BLaER1 (cell line): ENCODE data around the gene DNAI1.
"Not testable (repeated sequence)": the region's sequence is repeated elsewhere in the genome, so short reads cannot be mapped to it uniquely, and the experiment has no call there.

ENCODE experiments used
- H3K27ac ChIP-seq: shearing (Covaris generic); formaldehyde crosslinking; 2 replicates; pipeline ENCODE4 v1.8.1; 2022
- H3K27me3 ChIP-seq: shearing (Covaris generic); formaldehyde crosslinking; 2 replicates; pipeline ENCODE4 v1.8.1; 2022
- H3K36me3 ChIP-seq: shearing (Covaris generic); formaldehyde crosslinking; 2 replicates; pipeline ENCODE4 v1.8.1; 2022
- H3K4me1 ChIP-seq: shearing (Covaris generic); formaldehyde crosslinking; 2 replicates; pipeline ENCODE4 v1.8.1; 2022
- H3K4me2 ChIP-seq: shearing (Covaris generic); formaldehyde crosslinking; 2 replicates; pipeline ENCODE4 v1.8.1; 2022
- H3K4me3 ChIP-seq: shearing (Covaris generic); formaldehyde crosslinking; 2 replicates; pipeline ENCODE4 v1.8.1; 2022
- H3K9ac ChIP-seq: shearing (Covaris generic); formaldehyde crosslinking; 2 replicates; pipeline ENCODE4 v1.8.1; 2022
- H3K9me3 ChIP-seq: shearing (Covaris generic); formaldehyde crosslinking; 2 replicates; pipeline ENCODE4 v1.8.1; 2022
- H4K20me1 ChIP-seq: shearing (Covaris generic); formaldehyde crosslinking; 2 replicates; pipeline ENCODE4 v1.8.1; 2022
- Cebpa-rat ChIP-seq: shearing (Covaris generic); IDR thresholded peaks from 2 replicates; pipeline ENCODE4 v1.8.1; 2022

The DNAI1 gene

DNA sequence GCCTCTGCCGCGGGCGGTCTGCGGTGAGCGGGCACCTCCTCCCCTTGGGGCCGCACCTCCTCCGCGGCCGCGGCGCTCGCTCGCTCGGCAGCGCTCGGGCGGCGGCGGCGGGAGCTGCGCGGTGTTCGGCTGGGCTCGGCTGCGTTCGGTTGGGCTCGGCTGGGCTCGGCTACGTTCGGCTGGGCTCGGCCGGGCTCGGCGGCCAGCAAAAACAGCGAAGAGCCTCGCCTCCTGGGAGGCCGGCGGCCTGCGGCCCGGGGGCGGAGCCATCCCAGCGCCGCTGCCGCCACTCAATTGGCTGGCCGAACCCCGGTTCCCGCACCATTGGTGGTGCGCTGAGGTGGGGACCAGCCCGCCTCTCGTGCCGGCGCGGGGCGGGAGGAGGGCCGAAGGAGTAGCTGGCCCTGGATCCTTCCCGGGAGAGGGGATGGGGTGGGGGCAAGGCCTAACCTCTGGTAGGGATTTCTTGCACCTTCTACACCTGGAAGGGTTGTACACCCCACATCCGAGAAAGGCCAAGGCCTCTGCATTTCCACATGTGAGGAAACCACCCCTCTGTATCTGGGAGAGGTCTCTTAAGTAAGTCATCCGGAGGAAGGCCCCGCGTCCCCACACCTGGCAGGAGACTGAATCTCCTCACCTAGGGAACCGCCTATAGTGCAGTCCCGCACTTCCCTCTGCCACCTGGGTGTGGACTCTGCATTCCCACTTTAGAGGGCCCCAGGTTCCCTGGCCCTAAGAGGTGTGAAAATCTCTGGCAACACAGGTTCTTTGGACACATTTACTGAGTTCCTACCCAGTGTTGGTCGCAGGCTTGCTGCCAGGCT lies 64.6 kb downstream of the DNAI1 start, which contains the start of gene ENHO:
Gene ENHO (minus strand): TSS at position 20 of the 827 bp plus-strand sequence. CDS start 1,295 bp downstream, outside the sequence.
- Histone ChIP-seq H3K4me1 (peaks cover 42% of the 10 kb centered on the region), H3K36me3 (no peaks in the 10 kb centered on the region), H3K27me3 (peaks cover 12% of the 10 kb centered on the region; the same call in 1 of the 2 replicates), H3K9ac (peak within 1 kb of the TSS; percentile 29; the same call in 1 of the 2 replicates), H3K4me2 (peak within 1 kb of the TSS; percentile 91), H3K4me3 (peak within 1 kb of the TSS; percentile 64), H4K20me1 (0 out of 2 replicates have a peak, but pooled peaks cover 13% of the 10 kb centered on the region), H3K9me3 (no peaks in the 10 kb centered on the region), H3K27ac (no peak within 1 kb of the TSS)
- TF ChIP-seq Cebpa-rat, result no peak

- Histone ChIP-seq H3K4me1 (peaks cover 31% of the 10 kb centered on the region), H3K27ac (no peak overlapping the region), H3K27me3 (peaks cover 12% of the 10 kb centered on the region; the same call in 1 of the 2 replicates), H3K9ac (no peak overlapping the region), H3K4me2 (no peak overlapping the region), H3K4me3 (no peak overlapping the region), H3K36me3 (no peaks in the 10 kb centered on the region), H3K9me3 (no peaks in the 10 kb centered on the region), H4K20me1 (0 out of 2 replicates have a peak, but pooled peaks cover 13% of the 10 kb centered on the region)
- no peak for TF ChIP-seq Cebpa-rat
These were observed 65.7 kb downstream of the DNAI1 start for GRCh38 chr9:34524349-34524748.

- Histone ChIP-seq H3K27me3 (peaks cover 12% of the 10 kb centered on the region; the same call in 1 of the 2 replicates), H3K4me3 (no peak overlapping the region), H4K20me1 (0 out of 2 replicates have a peak, but pooled peaks cover 13% of the 10 kb centered on the region), H3K9me3 (no peaks in the 10 kb centered on the region), H3K4me1 (peaks cover 23% of the 10 kb centered on the region), H3K4me2 (no peak overlapping the region), H3K9ac (no peak overlapping the region), H3K27ac (no peak overlapping the region), H3K36me3 (no peaks in the 10 kb centered on the region)
- no peak for TF ChIP-seq Cebpa-rat
These were observed 67.4 kb downstream of the DNAI1 start for GRCh38 chr9:34526026-34526425.

- H4K20me1 ChIP-seq, H3K9ac ChIP-seq, H3K27me3 ChIP-seq, H3K36me3 ChIP-seq, H3K27ac ChIP-seq, H3K4me3 ChIP-seq, H3K4me2 ChIP-seq, H3K4me1 ChIP-seq: not testable (repeated sequence)
- H3K9me3 ChIP-seq, result peaks cover 13% of the 10 kb centered on the region
These were observed 73.4 kb downstream of the DNAI1 start for GRCh38 chr9:34532041-34532440.

DNA sequence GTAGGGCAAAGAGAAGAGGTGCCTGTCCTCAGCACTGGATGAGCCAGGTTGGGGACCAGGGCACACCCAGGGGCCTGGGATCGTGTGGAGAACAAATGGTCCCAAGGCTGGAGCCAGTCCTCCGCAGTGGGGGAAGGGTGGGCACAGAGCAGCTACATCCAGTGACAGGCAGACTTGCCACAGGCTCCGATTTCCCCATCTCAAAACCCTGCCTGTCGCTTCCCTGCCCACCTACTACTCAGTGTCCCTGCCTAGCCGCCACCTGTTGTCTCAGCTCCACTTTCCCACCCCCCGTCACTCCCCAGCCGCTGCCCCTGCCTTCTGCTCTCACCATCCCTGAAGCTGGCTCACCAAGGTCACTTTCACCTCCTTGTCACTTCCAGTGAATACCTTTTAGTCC lies 78.1 kb downstream of the DNAI1 start:
- Histone ChIP-seq H3K4me2 (no peak overlapping the region), H3K9me3 (peaks cover 13% of the 10 kb centered on the region), H3K27me3 (no peaks in the 10 kb centered on the region), H3K9ac (no peak overlapping the region), H3K4me1 (no peaks in the 10 kb centered on the region), H3K27ac (no peak overlapping the region), H4K20me1 (no peaks in the 10 kb centered on the region), H3K4me3 (no peak overlapping the region), H3K36me3 (no peaks in the 10 kb centered on the region)
- no peak for TF ChIP-seq Cebpa-rat

GRCh38 chr9:34540827-34541226 lies 82.2 kb downstream of the DNAI1 start:
- Histone ChIP-seq H3K27me3 (no peaks in the 10 kb centered on the region), H3K9me3 (no peaks in the 10 kb centered on the region), H3K9ac (no peak overlapping the region), H3K36me3 (no peaks in the 10 kb centered on the region), H4K20me1 (no peaks in the 10 kb centered on the region), H3K4me3 (no peak overlapping the region), H3K4me1 (no peaks in the 10 kb centered on the region), H3K27ac (no peak overlapping the region), H3K4me2 (no peak overlapping the region)
- no peak for TF ChIP-seq Cebpa-rat

DNA sequence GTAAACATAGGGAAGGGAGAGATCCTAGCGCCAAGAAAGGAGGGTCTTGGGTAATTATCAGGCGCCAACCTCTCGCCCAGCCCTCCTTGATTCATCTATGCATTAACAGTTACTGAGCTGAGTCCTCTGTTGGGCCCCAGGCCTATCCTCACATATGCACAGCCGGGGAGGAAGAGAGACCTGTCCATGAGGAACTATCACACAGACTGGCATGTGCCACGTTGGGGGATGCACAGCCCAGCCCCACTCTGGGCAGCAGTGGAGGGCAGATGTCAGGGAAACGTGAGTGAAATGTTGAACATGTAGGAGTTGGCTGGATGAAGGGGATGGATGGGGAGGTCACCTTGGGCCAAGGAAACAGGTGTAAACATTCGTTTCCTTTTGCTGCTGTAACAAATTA lies 82.9 kb downstream of the DNAI1 start:
- Histone ChIP-seq H3K36me3 (no peaks in the 10 kb centered on the region), H3K4me2 (no peak overlapping the region), H3K4me1 (no peaks in the 10 kb centered on the region), H4K20me1 (no peaks in the 10 kb centered on the region), H3K27ac (no peak overlapping the region), H3K9me3 (no peaks in the 10 kb centered on the region), H3K27me3 (no peaks in the 10 kb centered on the region), H3K4me3 (no peak overlapping the region), H3K9ac (no peak overlapping the region)
- no peak for TF ChIP-seq Cebpa-rat

DNA sequence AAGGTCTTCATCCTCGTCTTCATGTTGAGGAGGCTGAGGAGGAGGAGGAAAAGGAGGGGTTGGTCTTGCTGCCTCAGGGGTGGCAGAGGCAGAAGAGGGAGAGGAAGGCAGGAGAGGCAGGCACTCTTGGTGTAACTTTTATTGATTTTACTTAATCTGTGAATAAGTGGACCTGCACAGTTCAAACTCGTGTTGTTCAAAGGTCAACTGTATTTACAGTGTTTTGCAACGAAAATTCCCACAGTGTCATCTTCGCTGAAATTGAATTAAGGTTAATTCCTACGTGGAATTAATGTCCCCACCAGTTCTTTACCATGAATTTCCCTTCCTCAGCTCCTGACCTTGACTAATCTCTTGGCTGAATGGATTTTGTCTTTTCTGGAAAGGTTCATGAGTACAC lies 85.4 kb downstream of the DNAI1 start:
- Histone ChIP-seq H3K9ac (no peak overlapping the region), H3K36me3 (no peaks in the 10 kb centered on the region), H3K4me2 (no peak overlapping the region), H3K27ac (no peak overlapping the region), H3K27me3 (no peaks in the 10 kb centered on the region), H3K9me3 (no peaks in the 10 kb centered on the region), H3K4me3 (no peak overlapping the region), H3K4me1 (no peaks in the 10 kb centered on the region), H4K20me1 (no peaks in the 10 kb centered on the region)
- TF ChIP-seq Cebpa-rat, result no peak

DNA sequence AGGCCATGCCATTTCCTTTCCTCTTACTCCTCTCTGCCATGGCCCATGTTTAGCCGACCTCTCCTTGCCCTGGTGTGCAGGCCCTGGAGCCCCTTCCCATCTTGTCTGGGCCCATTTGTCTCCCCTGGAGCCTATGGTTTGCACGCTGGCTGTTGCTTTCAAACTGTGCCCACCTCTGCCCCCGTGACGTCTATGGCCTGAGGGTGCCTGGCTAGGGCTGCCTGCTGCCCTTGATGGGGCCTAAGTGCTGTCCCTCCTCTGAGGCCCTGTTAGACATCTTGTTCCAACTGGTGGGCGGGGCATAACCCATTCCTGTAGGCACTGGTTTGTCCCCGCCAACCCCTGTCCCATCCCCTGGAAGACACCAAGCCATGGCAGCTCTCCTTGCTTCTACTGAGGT lies 86.9 kb downstream of the DNAI1 start:
- Histone ChIP-seq H3K27me3 (no peaks in the 10 kb centered on the region), H3K27ac (no peak overlapping the region), H3K4me2 (no peak overlapping the region), H3K9ac (no peak overlapping the region), H3K36me3 (no peaks in the 10 kb centered on the region), H3K4me3 (no peak overlapping the region), H4K20me1 (no peaks in the 10 kb centered on the region), H3K4me1 (no peaks in the 10 kb centered on the region), H3K9me3 (no peaks in the 10 kb centered on the region)
- no peak for TF ChIP-seq Cebpa-rat

DNA sequence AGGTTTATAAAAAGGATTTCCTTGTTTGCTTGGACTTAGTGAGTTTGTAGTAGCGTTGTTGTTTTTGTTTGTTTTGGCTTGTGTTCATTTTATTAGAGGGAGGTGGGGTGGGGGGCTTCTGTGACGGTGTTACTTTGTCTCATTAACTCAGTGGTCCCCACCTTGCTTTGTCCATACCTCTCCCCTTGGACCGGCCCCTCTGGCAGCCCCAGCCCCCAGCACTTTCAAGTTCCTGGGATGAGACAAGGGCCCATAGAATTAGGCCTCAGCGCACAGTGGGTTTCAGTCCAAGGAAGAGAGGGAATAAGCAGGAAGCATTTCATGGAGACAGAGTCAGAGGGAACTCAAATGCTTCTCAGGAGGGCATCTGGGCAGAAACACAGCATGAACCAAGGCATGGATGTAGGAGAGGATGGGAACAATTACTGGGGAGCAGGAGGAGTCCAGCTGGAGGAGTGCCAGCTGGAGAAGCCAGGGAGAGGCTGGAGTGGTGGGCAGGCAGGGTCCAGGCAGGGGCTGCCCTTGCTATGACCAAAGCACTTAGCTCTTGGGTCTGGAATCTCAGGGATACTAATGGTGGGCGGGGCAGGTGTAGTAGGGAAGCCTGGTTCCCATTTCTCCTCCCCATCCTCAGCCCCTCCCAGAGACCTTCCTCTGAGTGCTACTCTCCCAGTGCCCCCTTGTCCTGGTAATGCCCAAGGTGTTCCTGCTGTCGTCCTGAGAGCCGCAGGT lies 87.7 kb downstream of the DNAI1 start:
- Histone ChIP-seq H3K9ac (no peak overlapping the region), H3K4me3 (no peak overlapping the region), H4K20me1 (no peaks in the 10 kb centered on the region), H3K4me2 (no peak overlapping the region), H3K4me1 (no peaks in the 10 kb centered on the region), H3K27ac (no peak overlapping the region), H3K27me3 (no peaks in the 10 kb centered on the region), H3K36me3 (no peaks in the 10 kb centered on the region), H3K9me3 (no peaks in the 10 kb centered on the region)
- no peak for TF ChIP-seq Cebpa-rat
